Skin epidermis (tissue), 12 donors: ENCODE measurements around the gene NRGN.

Experiments used
- H3K27ac ChIP-seq, 21 experiments: fragments of 200-600 bp; sonication (generic) in 11 of 21; one replicate each; pipeline ENCODE4 v1.5.0; 2020; ENCODE audit warnings: mild to moderate bottlenecking in 3 of 21, inconsistent platforms in 2 of 21, moderate library complexity in 2 of 21
- H3K4me3 ChIP-seq, 7 experiments: fragments of 200-600 bp; sonication (generic) in 2 of 7; one replicate each; pipeline ENCODE4 v1.5.0; 2020; ENCODE audit warnings: inconsistent platforms in 2 of 7, mild to moderate bottlenecking in 2 of 7, moderate library complexity in 1 of 7

Gene NRGN

GRCh38 chr11:124738713-124739478 lies 846 bp upstream of the NRGN start:
- Histone ChIP-seq H3K4me3 (peak overlapping the region in 1 of 7 experiments; percentile 48), H3K27ac (no peak overlapping the region)

- Histone ChIP-seq H3K27ac (no peak overlapping the region), H3K4me3 (peak overlapping the region; percentile 28 to 54 (median 49))
These were observed 638 bp downstream of the NRGN start for GRCh38 chr11:124740277-124740882.

GRCh38 chr11:124742555-124742954 lies 2.8 kb downstream of the NRGN start:
- no peak overlapping the region for H3K27ac ChIP-seq

GRCh38 chr11:124743050-124743449 lies 3.3 kb downstream of the NRGN start:
- Histone ChIP-seq H3K4me3 (no peak overlapping the region), H3K27ac (no peak overlapping the region)

More at GRCh38 chr11:124742555-124742954, 2.8 kb downstream of the NRGN start:
- no peak overlapping the region for H3K4me3 ChIP-seq

- no peak overlapping the region for H3K27ac ChIP-seq
- peak overlapping the region in 4 of 7 experiments; percentile 38 to 47 (median 42) for H3K4me3 ChIP-seq
These were observed 5.6 kb downstream of the NRGN start for GRCh38 chr11:124745270-124745834.

- Histone ChIP-seq H3K4me3 (peak overlapping the region; percentile 35 to 47 (median 40)), H3K27ac (peak overlapping the region in 16 of 21 experiments; percentile 2 to 81 (median 50))
These were observed 6.3 kb downstream of the NRGN start for GRCh38 chr11:124745835-124746620.

- Histone ChIP-seq H3K27ac (peak overlapping the region in 16 of 21 experiments; percentile 2 to 81 (median 50)), H3K4me3 (peak overlapping the region; percentile 35 to 47 (median 40))
These were observed 7.0 kb downstream of the NRGN start for GRCh38 chr11:124746621-124747243.

- peak overlapping the region in 1 of 21 experiments; percentile 30 for H3K27ac ChIP-seq
- H3K4me3 ChIP-seq: no peak overlapping the region
These were observed 7.8 kb downstream of the NRGN start for GRCh38 chr11:124747406-124748099.

- peak overlapping the region in 1 of 21 experiments; percentile 42 for H3K27ac ChIP-seq
These were observed 8.3 kb downstream of the NRGN start for GRCh38 chr11:124748100-124748418.

GRCh38 chr11:124748481-124749343 lies 9.0 kb downstream of the NRGN start:
- Histone ChIP-seq H3K27ac (peak overlapping the region in 2 of 21 experiments; percentile 21 to 42), H3K4me3 (no peak overlapping the region)

More at GRCh38 chr11:124748100-124748418, 8.3 kb downstream of the NRGN start:
- no peak overlapping the region for H3K4me3 ChIP-seq

GRCh38 chr11:124749912-124750311 lies 10.2 kb downstream of the NRGN start:
- Histone ChIP-seq H3K4me3 (no peak overlapping the region), H3K27ac (no peak overlapping the region)

- Histone ChIP-seq H3K27ac (peak overlapping the region in 1 of 21 experiments; percentile 14), H3K4me3 (no peak overlapping the region)
These were observed 11.6 kb downstream of the NRGN start for GRCh38 chr11:124751391-124751740.

- peak within 1 kb of the TSS in 3 of 21 experiments; percentile 14 to 22 (median 19) for H3K27ac ChIP-seq
- H3K4me3 ChIP-seq: peak within 1 kb of the TSS in 1 of 7 experiments; percentile 17
These were observed 12.2 kb downstream of the NRGN start, which contains the start of gene VSIG2 for GRCh38 chr11:124751741-124752470. Gene VSIG2 (minus strand): TSS chr11:124752255. CDS start chr11:124752137, 118 bp downstream.

- Histone ChIP-seq H3K27ac (no peak overlapping the region), H3K4me3 (no peak overlapping the region)
These were observed 12.8 kb downstream of the NRGN start for GRCh38 chr11:124752471-124753102.

- H3K27ac ChIP-seq: peak overlapping the region in 1 of 21 experiments; percentile 19
- no peak overlapping the region for H3K4me3 ChIP-seq
These were observed 13.5 kb downstream of the NRGN start for GRCh38 chr11:124753205-124753604.

GRCh38 chr11:124753624-124754023 lies 13.9 kb downstream of the NRGN start:
- Histone ChIP-seq H3K27ac (peak overlapping the region in 1 of 21 experiments; percentile 19), H3K4me3 (no peak overlapping the region)

GRCh38 chr11:124754309-124754708 lies 14.6 kb downstream of the NRGN start:
- H3K4me3 ChIP-seq: no peak overlapping the region
- no peak overlapping the region for H3K27ac ChIP-seq
